Activated CD8-positive, alpha-beta T cell treated with anti-CD3 and anti-CD28 coated beads for 36 hours (primary cell): ENCODE results near the gene TOMM22. TPM values are rescaled to one million over a fixed set of nuclear protein-coding genes. Genes with fewer than 3 reads are reported as not detected.

Experiments
- ATAC-seq: fragments of 200-7000 bp; cut with Tn5 transposase; one replicate; pipeline ENCODE4 v1.10.0; 2021; ENCODE audit warnings: mild to moderate bottlenecking, moderate library complexity
- CTCF ChIA-PET: fragments of 350-600 bp; sonication (Branson Sonifier 250); formaldehyde crosslinking; loops from one replicate; lab custom pipeline; 2021; ENCODE audit warnings: antibody characterized with exemption; lab: Charles Lee
- POLR2A ChIA-PET: fragments of 350-600 bp; sonication (Branson Sonifier 250); formaldehyde crosslinking; loops from one replicate; lab custom pipeline; 2021; ENCODE audit warnings: antibody characterized with exemption; lab: Charles Lee
- DNase-seq: peaks from one replicate; pipeline ENCODE4 v3.0.0-alpha.2; 2020
- H3K27ac Mint-ChIP-seq: one replicate; pipeline ENCODE4 v1.8.0; 2021; ENCODE audit warnings: mild to moderate bottlenecking, mixed read lengths
- H3K27me3 Mint-ChIP-seq: one replicate; pipeline ENCODE4 v1.8.0; 2021; ENCODE audit warnings: mixed read lengths
- H3K36me3 Mint-ChIP-seq: one replicate; pipeline ENCODE4 v1.8.0; 2021; ENCODE audit warnings: low read depth, mixed read lengths
- H3K4me1 Mint-ChIP-seq: one replicate; pipeline ENCODE4 v1.8.0; 2021; ENCODE audit warnings: low read depth, mixed read lengths
- H3K4me3 Mint-ChIP-seq: one replicate; pipeline ENCODE4 v1.8.0; 2021; ENCODE audit warnings: mild to moderate bottlenecking, moderate library complexity, mixed read lengths
- H3K9me3 Mint-ChIP-seq: one replicate; pipeline ENCODE4 v1.8.0; 2021; ENCODE audit warnings: mixed read lengths
- CTCF ChIP-seq: fragments of 200-600 bp; IDR thresholded peaks from one replicate; pipeline ENCODE4 v1.8.0; 2022; ENCODE audit warnings: antibody characterized with exemption, mild to moderate bottlenecking
- intact Hi-C: fragments of 100-400 bp; cut with micrococcal nuclease; formaldehyde crosslinking; loops from one replicate; pipeline ENCODE4 v1.10.0; 2022
- total RNA-seq, 2 experiments: library from RNA; stranded (reverse); gene quantifications; one replicate each; pipeline ENCODE4 v1.2.3, GENCODE V29; 2021

Gene TOMM22
- total RNA-seq, 2 experiments from 2014 or later = 155 to 158 TPM

DNA sequence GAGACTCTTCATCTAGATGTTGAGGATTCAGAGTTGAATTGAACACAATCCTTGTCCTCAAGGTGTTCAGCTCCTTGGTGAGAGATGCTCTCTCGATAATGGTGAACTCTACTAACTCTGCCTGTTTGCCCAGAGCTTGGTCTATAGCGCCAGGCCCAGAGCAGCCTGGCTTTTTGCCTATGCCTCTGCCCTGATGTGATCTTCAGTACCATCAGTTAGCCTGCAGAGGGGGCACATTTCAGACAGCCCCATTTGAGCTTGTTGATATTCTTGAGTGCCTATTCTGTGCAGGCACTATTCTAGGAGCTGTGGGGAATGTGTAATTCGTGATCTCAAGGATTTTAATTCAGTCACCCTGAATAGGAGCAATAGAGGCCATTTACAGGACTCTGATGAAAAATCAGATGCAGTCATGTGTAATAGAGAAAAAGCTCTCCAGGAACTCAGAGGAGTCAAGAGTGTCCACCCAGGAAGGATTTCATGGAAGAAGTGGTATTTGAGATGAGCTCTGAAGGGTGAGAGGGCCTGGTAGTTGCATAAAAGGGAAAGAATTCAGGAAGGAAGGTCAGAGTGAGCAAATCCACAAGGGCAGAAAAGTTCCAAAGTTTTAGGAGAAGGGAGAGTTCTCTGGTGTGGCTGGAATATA lies 43.3 kb downstream of the TOMM22 start:
- Mint-ChIP-seq H3K9me3 (no peaks in the 10 kb centered on the region), H3K4me1 (no peaks in the 10 kb centered on the region), H3K27me3 (no peaks in the 10 kb centered on the region), H3K27ac (peak overlapping the region; percentile 7), H3K4me3 (no peak overlapping the region), H3K36me3 (peaks cover 56% of the 10 kb centered on the region)
- peak; percentile 43 for TF ChIP-seq CTCF
- peak; percentile 31 for DNase-seq
- CTCF ChIA-PET = interaction anchor here (0.6 to 9.7 kb wide), 21 partner anchors 10 to 145 kb away, joined by 3 to 73 read pairs (median 4); partner anchors contain the start of genes GTPBP1 and TOMM22
- intact Hi-C loops = no loop called here
- POLR2A ChIA-PET = interaction anchor here (1.3 to 41.0 kb wide), 3 partner anchors 1 to 43 kb away, joined by 4 to 905 read pairs (median 905); partner anchors contain the start of genes GTPBP1, SUN2 and TOMM22
- ATAC-seq = peak; percentile 87

DNA sequence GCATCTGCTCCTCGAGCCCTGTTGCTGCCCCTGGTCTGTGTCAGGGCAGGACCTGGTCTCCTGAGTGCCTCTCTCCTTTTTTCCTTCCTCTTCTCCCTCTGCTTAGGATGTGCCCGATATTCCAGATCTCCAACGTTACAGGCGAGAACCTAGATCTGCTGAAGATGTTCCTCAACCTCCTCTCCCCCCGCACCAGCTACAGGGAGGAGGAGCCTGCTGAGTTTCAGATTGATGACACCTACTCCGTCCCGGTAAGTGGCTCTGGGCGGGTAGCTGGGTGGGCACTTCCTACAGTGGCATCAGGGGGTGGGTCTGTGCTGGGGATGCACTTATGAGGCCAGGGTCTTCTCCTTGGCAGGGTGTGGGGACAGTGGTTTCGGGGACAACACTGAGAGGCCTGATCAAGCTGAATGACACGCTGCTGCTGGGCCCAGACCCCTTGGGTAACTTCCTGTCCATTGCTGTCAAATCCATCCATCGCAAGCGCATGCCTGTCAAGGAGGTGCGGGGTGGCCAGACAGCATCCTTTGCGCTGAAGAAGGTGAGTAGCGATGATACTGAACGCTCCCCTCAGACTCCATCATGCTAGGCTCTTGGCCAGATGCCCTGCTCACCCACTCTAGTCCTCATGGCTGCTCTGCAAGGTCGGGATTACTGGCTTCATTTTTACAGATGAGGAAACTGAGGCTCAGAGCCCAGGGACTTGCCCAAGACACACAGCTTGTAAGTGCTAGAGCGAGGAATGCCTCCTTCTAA lies 44.3 kb downstream of the TOMM22 start:
- no peak for DNase-seq
- Mint-ChIP-seq H3K4me1 (no peaks in the 10 kb centered on the region), H3K4me3 (no peak overlapping the region), H3K27me3 (no peaks in the 10 kb centered on the region), H3K36me3 (peaks cover 56% of the 10 kb centered on the region), H3K9me3 (no peaks in the 10 kb centered on the region), H3K27ac (no peak overlapping the region)
- ATAC-seq = no peak
- intact Hi-C loops = no loop called here
- ChIA-PET CTCF (interaction anchor here (1.1 to 9.7 kb wide), 7 partner anchors 9 to 144 kb away, joined by 3 to 73 read pairs (median 13); partner anchors contain the start of genes GTPBP1 and TOMM22), POLR2A (interaction anchor here (40.0 to 41.0 kb wide), 2 partner anchors 2 to 16 kb away, joined by 905 read pairs; partner anchors contain the start of genes GTPBP1 and SUN2)
- TF ChIP-seq CTCF = no peak

GRCh38 chr22:38727123-38727522 lies 45.4 kb downstream of the TOMM22 start:
- DNase-seq (no peak), ATAC-seq (no peak)
- Mint-ChIP-seq H3K4me1 (no peaks in the 10 kb centered on the region), H3K36me3 (peaks cover 51% of the 10 kb centered on the region), H3K4me3 (no peak overlapping the region), H3K27ac (no peak overlapping the region), H3K9me3 (no peaks in the 10 kb centered on the region), H3K27me3 (no peaks in the 10 kb centered on the region)
- CTCF ChIA-PET = no interaction called here
- intact Hi-C loops = no loop called here
- no peak for TF ChIP-seq CTCF
- POLR2A ChIA-PET = interaction anchor here (40.0 to 41.0 kb wide), 2 partner anchors 3 to 15 kb away, joined by 905 read pairs; partner anchors contain the start of genes GTPBP1 and SUN2

DNA sequence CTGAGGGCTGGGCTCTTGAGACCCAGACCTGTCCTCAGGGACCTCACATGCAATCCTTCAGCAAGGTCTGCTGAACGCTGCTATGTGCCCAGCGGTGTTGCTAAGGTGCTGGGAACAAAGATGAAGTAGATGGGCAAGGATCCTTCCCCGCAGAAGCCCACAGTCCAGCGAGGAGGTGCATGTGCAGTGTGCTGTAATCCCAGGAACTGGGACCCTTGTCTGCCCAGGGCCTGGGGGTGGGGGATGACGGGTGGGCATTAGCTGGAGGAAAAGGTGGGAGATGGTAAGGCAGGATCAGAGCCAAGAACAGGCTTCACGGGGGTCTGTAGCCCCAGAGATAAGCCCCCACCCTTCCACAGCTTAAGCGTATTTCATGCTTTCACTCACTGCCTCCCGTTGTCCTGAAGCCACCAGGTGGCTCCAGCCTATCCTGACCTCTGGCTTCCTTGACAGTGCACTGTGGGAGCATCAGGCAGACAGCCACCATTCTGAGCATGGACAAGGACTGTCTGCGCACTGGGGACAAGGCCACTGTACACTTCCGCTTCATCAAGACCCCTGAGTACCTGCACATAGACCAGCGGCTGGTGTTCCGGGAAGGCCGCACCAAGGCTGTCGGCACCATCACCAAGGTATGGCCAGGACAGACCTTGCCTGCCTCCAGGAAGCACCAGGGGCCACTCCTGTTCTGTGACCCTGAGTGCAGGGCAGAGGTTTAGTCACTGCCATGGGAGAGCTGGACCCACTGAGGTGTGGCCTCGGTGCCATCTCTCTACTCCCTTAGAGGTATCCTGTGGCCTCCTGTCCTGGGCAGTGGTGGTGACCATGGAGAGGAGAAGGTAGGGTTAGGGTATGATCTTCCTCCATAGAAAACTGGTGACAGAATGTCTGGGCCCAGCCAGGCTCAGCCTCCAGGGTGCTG lies 46.0 kb downstream of the TOMM22 start:
- H3K4me1 Mint-ChIP-seq = no peaks in the 10 kb centered on the region
- ATAC-seq = no peak
- no peak for TF ChIP-seq CTCF
- H3K4me3 Mint-ChIP-seq = no peak overlapping the region
- CTCF ChIA-PET = no interaction called here
- intact Hi-C loops = no loop called here
- no peak overlapping the region for H3K27ac Mint-ChIP-seq
- POLR2A ChIA-PET = interaction anchor here (2.4 to 41.0 kb wide), 3 partner anchors 4 to 28 kb away, joined by 6 to 905 read pairs (median 905); partner anchors contain the start of genes GTPBP1, JOSD1 and SUN2
- no peak for DNase-seq
- peaks cover 48% of the 10 kb centered on the region for H3K36me3 Mint-ChIP-seq
- H3K9me3 Mint-ChIP-seq = no peaks in the 10 kb centered on the region
- H3K27me3 Mint-ChIP-seq = no peaks in the 10 kb centered on the region
